ENCODE results near the gene SHPK.

Gene SHPK

DNA sequence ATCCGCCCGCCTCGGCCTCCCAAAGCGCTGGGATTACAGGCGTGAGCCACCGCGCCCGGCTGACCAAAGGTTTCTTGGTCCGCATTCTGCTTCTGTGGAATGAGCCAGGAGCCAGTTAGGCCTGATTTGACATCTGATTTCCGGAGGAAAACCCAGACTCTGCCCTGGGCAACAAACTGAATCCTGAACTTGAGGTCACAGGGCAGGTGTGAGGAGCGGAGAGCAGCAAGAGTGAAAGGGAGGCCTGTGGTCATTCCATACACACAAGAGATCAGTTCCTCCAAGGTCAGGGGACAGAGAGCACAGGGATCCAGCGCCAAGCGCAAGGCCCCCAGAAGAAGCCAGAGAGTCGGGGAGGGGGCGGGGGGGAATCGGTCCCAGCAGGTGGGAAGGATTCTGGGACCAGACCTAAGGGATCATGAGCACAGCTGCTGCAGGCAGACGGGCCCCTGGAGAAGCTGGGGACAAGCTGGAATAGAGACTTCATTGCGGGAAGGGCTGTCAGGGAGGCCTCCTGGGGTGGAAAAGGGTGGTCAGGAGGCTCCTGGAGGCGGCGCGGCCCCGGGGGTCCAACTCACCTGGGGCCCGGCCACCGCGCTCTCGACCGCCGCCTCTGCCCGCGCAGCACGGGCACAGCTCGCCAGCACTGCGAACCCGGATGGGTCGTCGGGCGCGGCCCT lies 436 bp downstream of the SHPK start:
- TF ChIP-seq, protein P1, sequence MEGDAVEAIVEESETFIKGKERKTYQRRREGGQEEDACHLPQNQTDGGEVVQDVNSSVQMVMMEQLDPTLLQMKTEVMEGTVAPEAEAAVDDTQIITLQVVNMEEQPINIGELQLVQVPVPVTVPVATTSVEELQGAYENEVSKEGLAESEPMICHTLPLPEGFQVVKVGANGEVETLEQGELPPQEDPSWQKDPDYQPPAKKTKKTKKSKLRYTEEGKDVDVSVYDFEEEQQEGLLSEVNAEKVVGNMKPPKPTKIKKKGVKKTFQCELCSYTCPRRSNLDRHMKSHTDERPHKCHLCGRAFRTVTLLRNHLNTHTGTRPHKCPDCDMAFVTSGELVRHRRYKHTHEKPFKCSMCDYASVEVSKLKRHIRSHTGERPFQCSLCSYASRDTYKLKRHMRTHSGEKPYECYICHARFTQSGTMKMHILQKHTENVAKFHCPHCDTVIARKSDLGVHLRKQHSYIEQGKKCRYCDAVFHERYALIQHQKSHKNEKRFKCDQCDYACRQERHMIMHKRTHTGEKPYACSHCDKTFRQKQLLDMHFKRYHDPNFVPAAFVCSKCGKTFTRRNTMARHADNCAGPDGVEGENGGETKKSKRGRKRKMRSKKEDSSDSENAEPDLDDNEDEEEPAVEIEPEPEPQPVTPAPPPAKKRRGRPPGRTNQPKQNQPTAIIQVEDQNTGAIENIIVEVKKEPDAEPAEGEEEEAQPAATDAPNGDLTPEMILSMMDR (IDR thresholded peaks at IDR 0.05; ENCODE audit: extremely low read depth, insufficient read depth, missing control alignments), result no peak
- in situ Hi-C loops (cut with MboI; ENCODE audit: low pct_unique_long_range_greater_than_20kb, low sequenced_read_pairs, unreplicated experiment), result no loop called here
- DNase-seq (ENCODE audit: low spot score), result peak; percentile 36

DNA sequence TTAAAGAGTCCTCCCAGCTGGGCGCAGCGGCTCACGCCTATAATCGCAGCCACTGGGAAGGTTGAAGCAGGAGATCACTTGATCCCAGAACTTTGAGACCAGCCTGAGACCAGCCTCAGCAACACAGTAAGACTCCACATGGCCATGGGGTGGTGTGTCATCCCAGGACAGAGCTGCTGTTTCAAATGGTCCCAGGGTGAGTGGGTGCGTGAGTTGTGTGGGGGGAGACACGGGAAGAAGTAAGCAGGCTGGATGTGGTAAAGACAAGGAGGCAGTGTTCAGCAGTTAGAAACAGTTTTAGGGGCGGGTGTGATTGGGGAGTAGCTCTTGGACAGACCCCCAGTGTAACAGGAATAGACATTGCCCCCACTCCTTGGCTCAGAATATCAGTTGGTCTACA lies 3.8 kb downstream of the SHPK start:
- TF ChIP-seq, protein P1 (IDR thresholded peaks at IDR 0.05; ENCODE audit: extremely low read depth, insufficient read depth, missing control alignments), result no peak
- DNase-seq (ENCODE audit: low spot score), result no peak
- in situ Hi-C loops (cut with MboI; ENCODE audit: low pct_unique_long_range_greater_than_20kb, low sequenced_read_pairs, unreplicated experiment), result no loop called here

- in situ Hi-C loops (cut with MboI; ENCODE audit: low pct_unique_long_range_greater_than_20kb, low sequenced_read_pairs, unreplicated experiment), result no loop called here
- DNase-seq (ENCODE audit: low spot score), result no peak
- TF ChIP-seq, protein P1 (IDR thresholded peaks at IDR 0.05; ENCODE audit: extremely low read depth, insufficient read depth, missing control alignments), result no peak
Measured at GRCh38 chr17:3630781-3631180, 5.3 kb downstream of the SHPK start.

GRCh38 chr17:3627769-3628167 lies 8.3 kb downstream of the SHPK start:
- DNase-seq (ENCODE audit: low spot score), result no peak
- TF ChIP-seq, protein P1 (IDR thresholded peaks at IDR 0.05; ENCODE audit: extremely low read depth, insufficient read depth, missing control alignments), result no peak
- in situ Hi-C loops (cut with MboI; ENCODE audit: low pct_unique_long_range_greater_than_20kb, low sequenced_read_pairs, unreplicated experiment), result no loop called here

- DNase-seq (ENCODE audit: low spot score), result no peak
- in situ Hi-C loops (cut with MboI; ENCODE audit: low pct_unique_long_range_greater_than_20kb, low sequenced_read_pairs, unreplicated experiment), result no loop called here
- TF ChIP-seq, protein P1 (IDR thresholded peaks at IDR 0.05; ENCODE audit: extremely low read depth, insufficient read depth, missing control alignments), result no peak
Measured at GRCh38 chr17:3626831-3627768, 8.9 kb downstream of the SHPK start.

- TF ChIP-seq, protein P1 (IDR thresholded peaks at IDR 0.05; ENCODE audit: extremely low read depth, insufficient read depth, missing control alignments), result no peak
- in situ Hi-C loops (cut with MboI; ENCODE audit: low pct_unique_long_range_greater_than_20kb, low sequenced_read_pairs, unreplicated experiment), result no loop called here
- no peak for DNase-seq (ENCODE audit: low spot score)
Measured at GRCh38 chr17:3622977-3623594, 13.0 kb downstream of the SHPK start.
